Right lobe of liver (tissue), 6 donors: ENCODE measurements around the gene TGM3. TPM values are rescaled to one million over a fixed set of nuclear protein-coding genes. Genes with fewer than 3 reads are reported as not detected.

Experiments used
- ATAC-seq, 4 donors: fragments of 200-7000 bp; cut with Tn5 transposase; one replicate each; pipeline ENCODE4 v1.9.1; 2020; ENCODE audit warnings: mild to moderate bottlenecking in 4 of 4, moderate library complexity in 4 of 4
- DNase-seq, 3 donors: peaks; one replicate each; pipeline ENCODE4 v3.0.0-alpha.2; 2020
- H3K27ac ChIP-seq, 3 donors: fragments of 200-600 bp; one replicate each; pipeline ENCODE4 v1.8.0; 2022
- H3K27me3 ChIP-seq, 2 donors: fragments of 200-600 bp; one replicate each; pipeline ENCODE4 v1.8.0; 2022
- H3K36me3 ChIP-seq, 4 donors: fragments of 200-600 bp; sonication (generic) in 1 of 4; one replicate each; pipeline versions ENCODE4 v1.5.1 to v1.8.0; 2017 to 2022; ENCODE audit warnings: control low read depth in 1 of 4
- H3K4me1 ChIP-seq, 4 donors: fragments of 200-600 bp; sonication (generic) in 1 of 4; one replicate each; pipeline versions ENCODE4 v1.5.1 to v1.8.0; 2017 to 2022; ENCODE audit warnings: control low read depth in 1 of 4
- H3K4me3 ChIP-seq, 3 donors: fragments of 200-600 bp; one replicate each; pipeline ENCODE4 v1.8.0; 2022
- H3K9me3 ChIP-seq, 4 donors: fragments of 200-600 bp; sonication (generic) in 1 of 4; one replicate each; pipeline versions ENCODE4 v1.5.1 to v1.8.0; 2017 to 2022; ENCODE audit warnings: control low read depth in 1 of 4
- POLR2A ChIP-seq: fragments of 450-650 bp; IDR thresholded peaks from one replicate; pipeline ENCODE4 v1.6.1; 2017; ENCODE audit warnings: antibody characterized with exemption, mild to moderate bottlenecking
- whole genome bisulfite sequencing: methylation state at CpG from one replicate; pipeline ENCODE4 v1.1.6; 2018; ENCODE audit warnings: low coverage, low lambda C conversion rate; ENCODE audit not compliant: insufficient coverage; ENCODE audit errors: missing lambda C conversion rate; 5-methylcytosine and 5-hydroxymethylcytosine counted together
- intact Hi-C, 2 donors: fragments of 100-400 bp; cut with DNase I; formaldehyde crosslinking; loops; one replicate each; pipeline versions ENCODE4 v1.11.2 to v1.14.1; 2022
- total RNA-seq, 6 experiments: library from RNA; depleted of rRNA in 2 of 6; stranded (reverse); fragments of >200 nt in 2 of 6; fragmentation: NEBNext Ultra II Directional in 3 of 6; extraction: Animal tissue kit (Norgen Biotek cat#: 25700) in 3 of 6; gene quantifications; one replicate each; pipeline versions ENCODE4 v1.1.0 to v1.2.4, GENCODE V29; 2016 to 2023
- TF ChIP-seq, protein P1 (sequence below), 4 donors: fragments of 200-600 bp in 3 of 4; fragments of 450-650 bp in 1 of 4; IDR thresholded peaks; one replicate each; pipeline versions ENCODE4 v1.5.1 to v1.8.0; 2016 to 2022; ENCODE audit warnings: antibody characterized with exemption in 4 of 4, mild to moderate bottlenecking in 2 of 4
- donor health status: DM: no; HTN: yes; CAD: no.
- donor health status: DM: no; HTN: no; CAD: no.
- donor health status: DM: no; HTN: no; CAD: no.
- donor health status: DM: no; HTN: yes; CAD: no.
- donor health status: DM: no; HTN: yes; CAD: no.

The TGM3 gene
- total RNA-seq, 6 experiments from 2014 or later = 0.15 to 3.0 (median 0.30) TPM; not detected in 2

DNA sequence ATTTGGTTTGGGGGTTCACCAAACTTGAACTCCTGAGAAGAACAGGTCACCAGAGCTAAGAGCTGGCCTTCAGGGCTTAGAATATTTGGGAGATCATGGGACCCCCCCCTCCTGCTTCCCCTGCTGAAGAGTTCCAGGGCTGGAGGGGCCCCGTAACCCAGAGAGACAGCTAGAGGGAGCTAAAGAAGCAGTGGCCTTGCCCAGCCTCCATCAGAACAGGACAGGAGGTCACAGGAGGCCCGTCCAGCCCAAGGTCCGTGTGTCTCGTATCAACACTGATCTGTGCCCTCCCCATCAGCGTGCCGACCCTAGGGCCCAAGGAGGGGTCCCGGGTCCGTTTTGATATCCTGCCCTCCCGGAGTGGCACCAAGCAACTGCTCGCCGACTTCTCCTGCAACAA, 44.3 kb downstream of the TGM3 start:
- DNase-seq = no peak
- WGBS = 98% methylated on average over 5 of the region's 11 CpGs
- peak in 1 of 4 donors; percentile 16 for ATAC-seq
- Histone ChIP-seq H3K27me3 (no peaks in the 10 kb centered on the region), H3K27ac (no peak overlapping the region), H3K4me3 (no peak overlapping the region), H3K9me3 (no peaks in the 10 kb centered on the region), H3K4me1 (peaks cover 0 to 7% (median 0%) of the 10 kb centered on the region in 4 donors), H3K36me3 (no peaks in the 10 kb centered on the region)
- TF ChIP-seq, protein P1, sequence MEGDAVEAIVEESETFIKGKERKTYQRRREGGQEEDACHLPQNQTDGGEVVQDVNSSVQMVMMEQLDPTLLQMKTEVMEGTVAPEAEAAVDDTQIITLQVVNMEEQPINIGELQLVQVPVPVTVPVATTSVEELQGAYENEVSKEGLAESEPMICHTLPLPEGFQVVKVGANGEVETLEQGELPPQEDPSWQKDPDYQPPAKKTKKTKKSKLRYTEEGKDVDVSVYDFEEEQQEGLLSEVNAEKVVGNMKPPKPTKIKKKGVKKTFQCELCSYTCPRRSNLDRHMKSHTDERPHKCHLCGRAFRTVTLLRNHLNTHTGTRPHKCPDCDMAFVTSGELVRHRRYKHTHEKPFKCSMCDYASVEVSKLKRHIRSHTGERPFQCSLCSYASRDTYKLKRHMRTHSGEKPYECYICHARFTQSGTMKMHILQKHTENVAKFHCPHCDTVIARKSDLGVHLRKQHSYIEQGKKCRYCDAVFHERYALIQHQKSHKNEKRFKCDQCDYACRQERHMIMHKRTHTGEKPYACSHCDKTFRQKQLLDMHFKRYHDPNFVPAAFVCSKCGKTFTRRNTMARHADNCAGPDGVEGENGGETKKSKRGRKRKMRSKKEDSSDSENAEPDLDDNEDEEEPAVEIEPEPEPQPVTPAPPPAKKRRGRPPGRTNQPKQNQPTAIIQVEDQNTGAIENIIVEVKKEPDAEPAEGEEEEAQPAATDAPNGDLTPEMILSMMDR (IDR thresholded peaks at IDR 0.05) = no peak
- no peak for TF ChIP-seq POLR2A
- intact Hi-C loops = loop anchor here in 1 of 2 donors (10.0 kb wide), 1 partner anchor 125 kb away; no protein-coding TSS in a partner anchor

DNA sequence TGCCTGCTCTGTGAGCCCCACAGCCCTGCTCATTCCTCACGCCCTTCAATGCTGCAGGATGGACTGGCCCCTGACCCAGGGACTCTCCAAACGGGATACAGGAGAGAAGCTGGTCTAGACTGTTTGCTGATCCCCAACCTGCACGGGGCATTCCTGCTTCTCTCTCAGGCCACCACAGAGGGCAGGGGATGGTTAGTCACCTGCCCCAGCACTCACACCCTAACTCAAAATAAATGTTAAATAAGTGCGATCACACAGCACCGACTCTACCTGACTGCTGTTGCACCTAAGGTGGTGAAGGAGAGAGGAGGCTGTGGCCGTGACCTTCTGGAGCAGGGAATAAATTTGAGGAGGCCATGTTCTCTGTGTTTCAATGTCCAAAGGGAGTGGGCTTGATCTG, 45.0 kb downstream of the TGM3 start:
- H3K4me1 ChIP-seq = peaks cover 0 to 7% (median 0%) of the 10 kb centered on the region in 4 donors
- H3K36me3 ChIP-seq = no peaks in the 10 kb centered on the region
- intact Hi-C loops = loop anchor here in 1 of 2 donors (10.0 kb wide), 1 partner anchor 126 kb away; no protein-coding TSS in a partner anchor
- no peak overlapping the region for H3K27ac ChIP-seq
- 82% methylated on average over 5 of the region's 6 CpGs for WGBS
- TF ChIP-seq, protein P1 (IDR thresholded peaks at IDR 0.05) = no peak
- TF ChIP-seq POLR2A = no peak
- no peaks in the 10 kb centered on the region for H3K9me3 ChIP-seq
- H3K27me3 ChIP-seq = no peaks in the 10 kb centered on the region
- H3K4me3 ChIP-seq = no peak overlapping the region
- DNase-seq (no peak), ATAC-seq (no peak)

DNA sequence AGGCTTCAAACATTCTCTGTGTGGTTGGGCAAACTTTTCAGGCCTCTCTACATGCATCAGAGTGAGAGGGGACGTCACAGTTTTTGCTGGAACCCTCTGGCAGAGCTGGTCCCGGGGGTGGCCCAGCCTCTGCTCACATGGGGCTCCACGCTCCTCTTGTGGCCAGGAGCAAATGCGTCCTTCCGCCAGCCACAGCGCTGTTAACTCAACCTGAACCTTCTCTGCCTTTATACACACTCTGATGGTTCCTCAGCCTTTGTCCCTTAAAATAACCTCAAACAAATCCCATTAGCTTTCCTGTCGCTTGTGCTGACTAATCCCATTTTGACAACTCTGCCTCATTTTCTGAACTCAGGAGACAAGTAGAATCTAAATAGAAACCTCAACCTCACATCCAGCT, 45.5 kb downstream of the TGM3 start:
- H3K4me3 ChIP-seq = no peak overlapping the region
- no peak overlapping the region for H3K27ac ChIP-seq
- 95% methylated on average over 2 of the region's 7 CpGs for WGBS
- TF ChIP-seq POLR2A = no peak
- TF ChIP-seq, protein P1 (IDR thresholded peaks at IDR 0.05) = no peak
- intact Hi-C loops = loop anchor here in 1 of 2 donors (10.0 kb wide), 1 partner anchor 127 kb away; no protein-coding TSS in a partner anchor
- DNase-seq = no peak
- no peaks in the 10 kb centered on the region for H3K9me3 ChIP-seq
- no peaks in the 10 kb centered on the region for H3K27me3 ChIP-seq
- H3K4me1 ChIP-seq = peaks cover 0 to 7% (median 0%) of the 10 kb centered on the region in 4 donors
- ATAC-seq = no peak
- no peaks in the 10 kb centered on the region for H3K36me3 ChIP-seq

DNA sequence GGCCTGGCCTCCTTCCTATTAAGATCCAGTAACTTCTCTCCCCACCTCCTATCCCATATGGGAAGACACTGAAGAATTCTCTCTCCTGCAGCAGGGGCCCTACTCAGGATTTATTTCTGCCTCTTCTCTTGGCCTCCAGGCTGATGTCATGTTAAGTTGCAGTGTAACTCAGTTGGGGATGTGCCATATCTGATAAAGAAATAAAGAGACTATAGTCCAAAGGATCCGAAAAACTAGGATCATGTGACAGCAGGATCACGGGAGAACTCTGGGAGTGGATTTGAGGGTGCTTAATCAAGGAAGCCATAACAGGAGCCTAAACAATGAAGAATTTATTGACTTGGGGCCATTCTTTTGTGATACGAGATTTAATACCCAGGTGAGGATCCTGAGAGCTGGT, 46.4 kb downstream of the TGM3 start:
- H3K36me3 ChIP-seq = no peaks in the 10 kb centered on the region
- H3K4me3 ChIP-seq = no peak overlapping the region
- no peaks in the 10 kb centered on the region for H3K9me3 ChIP-seq
- DNase-seq = no peak
- no peaks in the 10 kb centered on the region for H3K27me3 ChIP-seq
- intact Hi-C loops = loop anchor here in 1 of 2 donors (10.0 kb wide), 1 partner anchor 127 kb away; no protein-coding TSS in a partner anchor
- WGBS = 33% methylated on average over 3 of the region's 3 CpGs
- peaks cover 0 to 11% (median 0%) of the 10 kb centered on the region in 4 donors for H3K4me1 ChIP-seq
- TF ChIP-seq, protein P1 (IDR thresholded peaks at IDR 0.05) = no peak
- no peak for TF ChIP-seq POLR2A
- ATAC-seq = peak in 3 of 4 donors; percentile 45 to 57 (median 48)
- H3K27ac ChIP-seq = no peak overlapping the region
